Dermis microvascular lymphatic vessel endothelial cell (primary cell): Measurements from ENCODE around the gene MCRIP1. TPM values are rescaled to one million over a fixed set of nuclear protein-coding genes. Genes with fewer than 3 reads are reported as not detected.
"Not testable (repeated sequence)": the region's sequence is repeated elsewhere in the genome, so short reads cannot be mapped to it uniquely, and the experiment has no call there.

Experiments used
- DNase-seq, 2 donors: peaks; one replicate each; pipeline versions ENCODE4 v3.0.0 to v3.0.0-alpha.2; 2010; ENCODE audit warnings: low read depth in 2 of 2
- total RNA-seq: library from RNA; depleted of rRNA; stranded (reverse); fragments of >200 nt; gene quantifications from 2 replicates; pipeline ENCODE4 v1.2.1, GENCODE V29; 2014

MCRIP1 gene
- total RNA-seq, 1 donor from 2014 or later = 81.8 TPM

- DNase-seq = no peak
These were observed 8.8 kb upstream of the MCRIP1 start for GRCh38 chr17:81841866-81842265.

GRCh38 chr17:81840826-81841778 is 8.0 kb upstream of the MCRIP1 start:
- no peak for DNase-seq

DNA sequence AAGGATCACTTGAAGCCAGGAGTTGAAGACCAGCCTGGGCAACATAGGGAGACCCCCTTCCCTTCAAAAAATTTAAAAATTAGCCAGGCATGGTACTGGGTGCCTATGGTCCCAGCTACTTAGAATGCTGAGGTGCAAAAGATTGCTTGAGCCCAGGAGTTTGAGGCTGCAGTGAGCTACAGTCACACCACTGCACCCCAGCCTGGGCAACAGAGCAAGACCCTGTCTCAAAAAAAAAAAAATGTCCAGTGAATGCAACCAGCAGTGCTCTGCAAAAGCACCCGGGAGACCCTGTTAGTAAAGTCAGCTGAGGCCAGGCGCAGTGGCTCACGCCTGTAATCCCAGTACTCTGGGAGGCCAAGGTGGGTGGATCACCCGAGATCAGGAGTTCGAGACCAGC is 7.0 kb upstream of the MCRIP1 start:
- not testable (repeated sequence) for DNase-seq

- DNase-seq = no peak
These were observed 6.2 kb upstream of the MCRIP1 start for GRCh38 chr17:81839301-81839700.

DNA sequence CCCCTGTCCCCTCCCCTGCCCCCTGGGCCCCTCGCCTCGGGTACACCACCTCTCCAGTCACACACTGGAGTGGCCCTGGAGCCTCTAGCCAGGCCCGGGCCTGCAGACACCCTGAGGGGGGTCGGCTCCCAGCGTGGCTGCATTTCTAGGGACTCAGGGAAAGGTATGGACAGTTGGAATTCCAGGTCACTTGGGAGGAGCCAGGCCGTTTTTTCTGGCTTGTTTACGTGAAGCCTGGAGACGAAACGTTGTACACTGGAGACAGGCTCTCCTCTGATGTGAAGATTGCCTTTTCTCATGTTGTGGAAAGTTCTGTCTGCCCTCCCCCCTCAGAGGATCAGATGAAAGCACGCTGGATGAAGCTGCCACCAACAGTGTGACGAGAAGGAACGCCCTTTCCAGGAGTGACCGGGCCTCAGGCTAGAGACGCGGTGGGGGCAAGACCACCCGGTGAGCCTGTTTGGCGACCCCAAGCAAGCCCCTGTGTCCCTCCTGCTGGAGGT is 5.7 kb upstream of the MCRIP1 start:
- DNase-seq = no peak

GRCh38 chr17:81837641-81838040 is 4.5 kb upstream of the MCRIP1 start:
- no peak for DNase-seq

GRCh38 chr17:81834831-81835267 is 1.8 kb upstream of the MCRIP1 start, which contains the start of gene PPP1R27:
Gene PPP1R27 (minus strand): TSS chr17:81835050. CDS start chr17:81834953, 97 bp downstream.
- DNase-seq = no peak

DNA sequence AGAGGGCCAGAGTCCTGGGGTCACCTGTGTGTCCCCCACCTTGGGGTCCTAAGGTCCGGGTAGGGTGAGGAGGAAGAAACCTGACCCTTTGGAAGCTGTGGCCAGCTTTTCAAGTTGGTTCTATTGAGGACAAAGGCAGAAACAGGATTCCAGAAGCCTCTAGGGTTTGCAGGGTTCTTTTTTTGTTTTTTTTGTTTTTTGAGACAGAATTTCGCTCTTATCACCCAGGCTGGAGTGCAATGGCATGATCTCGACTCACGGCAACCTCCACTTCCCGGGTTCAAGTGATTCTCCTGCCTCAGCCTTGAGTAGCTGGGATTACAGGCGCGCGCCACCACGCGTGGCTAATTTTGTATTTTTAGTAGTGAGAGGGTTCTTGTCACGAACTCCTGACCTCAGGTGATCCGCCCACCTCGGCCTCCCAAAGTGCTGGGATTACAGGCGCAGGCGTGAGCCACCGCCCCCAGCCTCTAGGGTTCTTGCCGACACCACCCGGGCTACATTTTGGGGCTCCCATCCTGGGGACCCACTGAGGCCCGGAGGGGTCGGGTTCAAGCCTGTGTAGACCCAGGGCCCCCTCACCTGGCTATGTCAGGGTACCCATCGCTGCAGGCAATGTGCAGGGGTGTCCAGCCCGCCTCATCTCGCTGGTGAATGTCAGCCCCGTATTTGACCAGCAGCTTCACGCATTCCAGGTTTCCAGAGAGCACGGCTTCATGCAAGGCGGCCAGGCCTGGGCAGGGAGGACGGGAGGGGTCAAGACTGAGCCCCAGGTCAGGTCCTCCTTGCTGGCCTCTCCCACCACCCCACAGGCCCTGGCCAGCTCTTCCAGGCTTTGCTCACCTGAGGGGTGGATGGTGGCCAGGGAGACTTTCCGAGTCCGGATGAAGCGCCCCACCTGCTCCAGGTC is 1.1 kb upstream of the MCRIP1 start:
- DNase-seq = no peak

GRCh38 chr17:81832608-81833159 is 407 bp downstream of the MCRIP1 start:
- DNase-seq = peak in 1 of 2 donors; percentile 22

GRCh38 chr17:81831957-81832607 is 1.0 kb downstream of the MCRIP1 start:
- peak in 1 of 2 donors; percentile 14 for DNase-seq

GRCh38 chr17:81831563-81831956 is 1.5 kb downstream of the MCRIP1 start:
- DNase-seq = no peak

DNA sequence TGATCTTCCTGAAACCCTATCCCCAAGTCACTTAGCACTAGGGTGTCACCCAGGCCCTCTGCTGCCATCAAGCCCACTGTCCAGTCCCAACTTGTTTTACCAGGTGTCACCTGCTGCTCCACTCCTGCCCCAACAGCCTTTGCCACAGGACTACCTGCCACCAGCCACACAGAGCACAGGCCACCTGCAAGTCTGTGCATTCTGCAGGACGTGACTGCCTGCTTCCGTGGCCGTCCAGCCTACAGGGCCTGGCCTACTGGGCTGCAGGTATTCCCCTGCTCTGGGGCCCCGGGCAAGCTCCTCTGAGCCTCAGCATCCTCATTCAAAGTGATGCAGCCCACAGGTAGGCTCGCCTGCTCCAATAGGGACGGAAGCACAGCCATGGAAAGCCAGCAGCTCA is 3.2 kb downstream of the MCRIP1 start:
- no peak for DNase-seq

GRCh38 chr17:81828656-81829055 is 4.4 kb downstream of the MCRIP1 start:
- no peak for DNase-seq

GRCh38 chr17:81825841-81826466 is 7.1 kb downstream of the MCRIP1 start:
- DNase-seq = no peak

GRCh38 chr17:81824595-81824994 is 8.5 kb downstream of the MCRIP1 start:
- DNase-seq = no peak

DNA sequence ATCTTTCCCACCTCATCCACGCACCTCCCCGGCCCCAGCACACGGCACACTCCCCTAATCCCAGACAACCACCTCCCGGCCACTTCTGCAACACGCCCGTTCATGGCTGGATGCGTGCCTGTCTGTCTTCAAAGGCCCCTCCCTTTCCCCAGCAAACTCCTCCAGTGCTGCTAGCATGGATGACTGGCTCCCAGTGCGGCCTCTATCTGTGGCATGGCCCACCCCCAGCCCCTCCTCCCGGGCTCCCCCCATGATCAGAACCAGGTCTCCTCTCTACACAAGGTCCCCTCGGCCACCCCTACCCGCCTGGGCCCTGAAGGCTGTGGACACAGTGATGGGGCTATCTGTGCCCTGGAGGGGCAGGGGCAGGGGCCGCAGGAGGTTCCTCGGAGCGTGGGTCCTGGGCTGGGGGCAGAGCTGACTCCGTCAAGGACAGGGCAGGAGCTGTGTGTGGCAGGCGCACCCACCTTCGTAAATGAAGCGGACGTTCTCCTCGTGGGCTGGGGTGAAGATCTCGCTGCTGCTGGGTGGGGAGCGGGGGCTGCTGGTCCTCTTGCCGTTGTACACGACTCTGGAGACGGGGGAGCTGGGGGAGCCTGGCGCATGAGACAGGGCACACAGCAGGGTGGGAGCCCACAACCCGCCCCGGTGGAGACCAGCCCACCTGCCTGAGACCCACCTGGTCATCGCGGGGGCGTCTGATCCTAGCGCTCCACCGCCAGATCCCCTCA is 9.1 kb downstream of the MCRIP1 start:
- no peak for DNase-seq

- no peak for DNase-seq
These were observed 9.9 kb downstream of the MCRIP1 start for GRCh38 chr17:81822996-81823819.

GRCh38 chr17:81822312-81822637 is 10.8 kb downstream of the MCRIP1 start:
- DNase-seq = no peak
